Hypothalamus (tissue), 51 donors: ENCODE data around the gene PSMD12.
"Not testable (repeated sequence)": the region's sequence is repeated elsewhere in the genome, so short reads cannot be mapped to it uniquely, and the experiment has no call there.

ENCODE experiments used
- DNase-seq, 51 donors: peaks; one replicate each; lab custom pipeline; 2025; lab: John Stamatoyannopoulos, UW

PSMD12 gene

GRCh38 chr17:67388536-67388935, 22.2 kb upstream of the PSMD12 start:
- DNase-seq = not testable (repeated sequence)

- DNase-seq = peak in 23 of 51 donors; percentile 3 to 42 (median 16)
Measured at GRCh38 chr17:67386965-67387551, 20.7 kb upstream of the PSMD12 start.

- no peak for DNase-seq
Measured at GRCh38 chr17:67385122-67385988, 19.0 kb upstream of the PSMD12 start.

GRCh38 chr17:67381929-67382257, 15.5 kb upstream of the PSMD12 start:
- DNase-seq = no peak

GRCh38 chr17:67379251-67379630, 12.9 kb upstream of the PSMD12 start:
- peak in 1 of 51 donors; percentile 63 for DNase-seq

GRCh38 chr17:67378454-67379250, 12.3 kb upstream of the PSMD12 start:
- peak in 47 of 51 donors; percentile 18 to 79 (median 57) for DNase-seq

GRCh38 chr17:67377488-67378453, 11.4 kb upstream of the PSMD12 start:
- DNase-seq = peak in 27 of 51 donors; percentile 18 to 68 (median 49)

GRCh38 chr17:67376737-67377487, 10.5 kb upstream of the PSMD12 start, which contains the start of gene PITPNC1:
TSS of gene PITPNC1 (plus strand) at chr17:67377281.
- DNase-seq = peak in 50 of 51 donors; percentile 32 to 91 (median 79)

- no peak for DNase-seq
Measured at GRCh38 chr17:67376415-67376736, 10.0 kb upstream of the PSMD12 start.

GRCh38 chr17:67375716-67376115, 9.3 kb upstream of the PSMD12 start:
- no peak for DNase-seq

GRCh38 chr17:67375054-67375427, 8.7 kb upstream of the PSMD12 start:
- no peak for DNase-seq

- peak in 47 of 51 donors; percentile 10 to 90 (median 61) for DNase-seq
Measured at GRCh38 chr17:67374329-67375053, 8.1 kb upstream of the PSMD12 start.

- DNase-seq = no peak
Measured at GRCh38 chr17:67372751-67373150, 6.4 kb upstream of the PSMD12 start.

- DNase-seq = no peak
Measured at GRCh38 chr17:67369676-67370075, 3.3 kb upstream of the PSMD12 start.

GRCh38 chr17:67365738-67366192, 612 bp downstream of the PSMD12 start:
- no peak for DNase-seq

- no peak for DNase-seq
Measured at GRCh38 chr17:67364847-67365737, 1.3 kb downstream of the PSMD12 start.

- DNase-seq = no peak
Measured at GRCh38 chr17:67362173-67362572, 4.2 kb downstream of the PSMD12 start.

- no peak for DNase-seq
Measured at GRCh38 chr17:67360880-67361279, 5.5 kb downstream of the PSMD12 start.
